ENCODE results near the gene GASK1A. TPM values are rescaled to one million over a fixed set of nuclear protein-coding genes. Genes with fewer than 3 reads are reported as not detected.

The GASK1A gene
- total RNA-seq, 1 experiment from 2014 or later, result not detected

DNA sequence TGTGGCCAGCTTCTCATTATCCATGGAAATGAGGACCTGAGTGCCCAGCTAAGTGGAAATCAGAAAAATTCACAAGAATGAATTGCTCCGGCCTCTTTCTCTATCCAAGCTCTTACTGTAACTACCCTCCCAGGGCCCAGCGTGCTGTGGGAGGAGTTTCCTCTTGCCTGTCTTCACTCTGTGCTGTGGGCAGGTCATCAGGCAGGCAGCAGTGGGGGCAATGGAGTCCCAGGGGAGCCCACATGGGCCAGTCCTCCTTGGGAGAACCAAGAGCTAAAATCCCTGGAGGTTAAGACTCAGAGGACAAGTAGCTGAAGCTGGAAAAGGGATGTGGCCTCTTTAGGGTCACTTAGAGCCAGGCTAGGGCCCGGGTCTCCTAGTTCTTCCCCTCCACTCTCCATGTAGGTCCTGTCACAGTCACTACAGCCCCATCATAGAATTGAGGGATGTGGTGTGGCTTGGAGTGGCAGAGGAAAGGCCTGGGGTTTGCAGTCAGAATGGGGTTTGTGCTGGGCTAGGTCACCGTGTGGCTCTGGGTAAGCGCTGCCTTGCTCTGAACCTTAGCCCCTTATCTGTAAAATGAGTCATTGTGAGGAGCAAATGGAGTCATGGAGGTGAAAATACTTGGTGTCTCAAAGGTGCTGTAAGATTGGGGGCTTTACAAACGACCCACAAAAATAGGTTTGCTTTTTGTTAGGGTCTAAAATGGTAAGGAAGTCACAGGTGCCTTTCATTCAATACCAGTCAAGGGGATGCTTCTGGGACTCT lies 3.7 kb downstream of the GASK1A start:
- no peak for DNase-seq (ENCODE audit: low spot score)

DNA sequence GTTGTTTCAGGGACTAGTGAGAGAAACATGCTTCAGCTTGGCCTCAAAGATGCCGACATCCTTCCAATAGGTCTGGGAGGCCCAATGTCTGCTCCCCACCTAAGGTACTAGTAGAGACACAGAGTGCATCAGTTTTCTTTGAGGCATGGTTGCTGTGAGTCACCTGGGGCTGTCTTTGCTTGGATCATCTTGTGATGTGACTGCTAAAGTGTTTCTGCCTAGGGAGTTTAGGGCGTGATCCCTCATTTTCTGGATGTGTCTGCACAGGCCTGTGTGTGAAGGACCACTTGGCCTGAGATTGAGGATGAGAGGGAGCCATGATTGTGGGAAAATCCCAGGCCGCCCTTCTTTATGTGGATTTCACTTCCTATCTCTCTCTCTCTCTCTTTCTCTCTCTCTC lies 4.8 kb downstream of the GASK1A start:
- no peak for DNase-seq (ENCODE audit: low spot score)

DNA sequence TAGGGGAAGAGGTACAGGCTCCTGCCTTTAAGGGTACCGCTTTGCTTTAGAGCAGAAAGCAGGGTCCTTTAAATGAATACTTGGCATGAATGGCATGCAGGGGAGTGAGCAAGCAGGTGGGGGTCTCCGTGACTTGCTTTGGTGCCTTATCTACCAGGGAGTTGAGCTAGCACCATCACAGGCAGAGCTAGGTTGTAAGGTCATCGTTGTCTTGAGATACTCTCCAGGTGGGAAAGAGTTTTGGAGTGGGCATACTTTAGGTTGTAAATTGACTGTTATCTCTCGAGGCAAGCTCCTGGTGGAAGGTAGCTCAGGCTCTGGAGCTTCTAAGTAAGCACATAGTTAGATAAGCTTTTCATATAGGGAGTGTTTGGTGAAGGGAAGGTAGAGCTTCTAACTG lies 5.6 kb downstream of the GASK1A start:
- DNase-seq (ENCODE audit: low spot score), result no peak

DNA sequence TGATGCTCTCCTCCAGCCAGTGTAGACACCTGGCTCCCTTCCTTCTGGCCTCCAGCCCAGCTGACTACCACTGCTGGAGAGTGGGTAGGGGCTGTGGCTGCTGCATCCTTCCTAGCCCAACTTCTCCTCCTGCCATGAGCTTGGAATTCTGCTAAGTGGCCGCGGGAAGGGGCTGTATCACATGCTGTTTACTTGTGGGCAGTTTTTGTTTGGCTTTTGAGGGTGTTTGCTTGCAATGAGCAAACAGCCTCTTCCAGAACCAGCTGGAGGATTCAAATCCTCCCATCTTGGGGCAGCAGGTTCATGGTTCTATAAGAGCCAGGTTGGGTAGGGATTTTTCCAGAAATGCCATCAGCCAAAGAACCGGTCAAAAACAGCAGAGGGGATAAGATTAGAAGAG lies 9.0 kb downstream of the GASK1A start:
- no peak for DNase-seq (ENCODE audit: low spot score)

DNA sequence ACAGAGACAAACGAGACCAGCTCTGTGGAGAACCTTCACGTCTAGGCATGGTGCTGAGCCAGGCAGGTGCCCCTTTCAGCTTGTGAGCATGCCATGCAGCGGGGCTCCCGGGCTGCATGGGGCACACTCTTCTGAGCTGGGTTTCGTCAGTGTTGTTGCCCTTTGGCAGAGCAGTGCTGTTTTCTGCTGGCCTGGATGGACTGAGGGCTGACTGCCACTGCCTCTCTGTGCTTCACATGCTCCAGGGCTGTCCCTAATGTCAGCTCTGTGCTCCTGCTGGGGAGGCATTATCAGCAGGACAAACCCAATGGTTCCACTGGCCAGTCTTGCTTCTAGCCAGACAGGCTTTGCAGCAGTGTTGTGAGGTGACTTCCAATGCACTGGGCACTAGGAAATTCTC lies 9.5 kb downstream of the GASK1A start:
- DNase-seq (ENCODE audit: low spot score), result no peak

DNA sequence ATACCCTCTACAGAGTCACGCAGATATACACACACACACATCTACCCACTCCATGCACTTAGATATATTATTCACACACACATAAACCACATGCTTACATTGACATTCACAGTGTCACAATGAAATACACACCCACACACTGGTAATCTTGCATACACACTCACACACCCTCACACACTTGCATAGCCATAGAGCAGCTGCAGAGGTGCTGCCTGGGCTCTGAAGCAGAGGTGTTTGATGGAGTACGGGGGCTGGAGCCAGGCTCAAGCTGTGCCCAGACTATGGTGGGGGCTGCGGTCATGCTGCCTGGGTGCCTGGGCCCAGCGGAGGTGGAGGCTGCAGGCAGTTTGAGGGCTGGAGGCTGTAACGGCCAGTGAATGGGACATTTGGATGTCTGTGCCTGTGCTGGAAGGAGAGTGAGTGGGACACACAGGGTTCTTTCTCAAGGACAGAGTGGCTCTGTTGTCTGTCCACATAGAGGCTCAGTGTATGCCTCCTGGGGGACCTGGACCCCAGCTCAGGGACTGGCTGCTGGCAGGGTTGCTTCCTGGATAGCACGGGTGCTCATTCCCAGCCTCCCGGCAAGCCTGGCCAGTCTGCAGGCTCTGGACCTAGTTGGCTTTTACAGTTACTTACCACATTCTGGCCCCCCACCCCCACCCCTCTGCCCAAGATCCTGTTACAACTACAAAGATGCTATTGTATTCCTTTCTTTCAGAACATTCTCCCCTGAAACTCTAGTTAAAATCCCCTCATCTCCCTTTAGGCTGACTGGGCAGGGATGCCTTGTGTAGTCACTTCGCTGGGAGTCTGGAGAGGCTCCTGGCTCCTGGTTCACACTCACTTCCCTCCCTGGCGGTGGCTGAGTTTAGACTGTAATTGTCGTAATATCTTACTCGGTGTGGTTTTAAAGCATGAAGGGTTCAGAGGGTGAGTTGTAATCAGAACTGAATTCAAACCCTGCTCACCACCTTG lies 12.5 kb downstream of the GASK1A start:
- no peak for DNase-seq (ENCODE audit: low spot score)

DNA sequence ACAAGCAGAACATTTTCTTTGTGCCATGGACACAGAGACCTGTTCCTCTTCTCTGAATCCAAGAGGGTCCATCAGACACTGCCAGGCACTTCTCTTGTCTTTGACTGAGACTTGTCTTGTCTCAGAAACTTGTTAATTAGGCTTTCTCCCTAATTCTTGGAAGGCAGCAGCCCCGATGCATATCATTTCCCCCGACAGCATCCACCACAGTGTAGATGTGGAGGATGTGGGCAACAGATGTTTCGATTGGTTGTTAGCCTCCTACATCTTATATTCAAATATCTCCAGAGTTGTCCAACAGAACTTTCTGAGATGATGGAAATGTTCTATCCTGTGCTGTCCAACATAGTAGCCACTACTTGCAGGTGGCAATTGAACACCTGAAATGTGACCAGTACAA lies 15.5 kb downstream of the GASK1A start:
- DNase-seq (ENCODE audit: low spot score), result no peak

DNA sequence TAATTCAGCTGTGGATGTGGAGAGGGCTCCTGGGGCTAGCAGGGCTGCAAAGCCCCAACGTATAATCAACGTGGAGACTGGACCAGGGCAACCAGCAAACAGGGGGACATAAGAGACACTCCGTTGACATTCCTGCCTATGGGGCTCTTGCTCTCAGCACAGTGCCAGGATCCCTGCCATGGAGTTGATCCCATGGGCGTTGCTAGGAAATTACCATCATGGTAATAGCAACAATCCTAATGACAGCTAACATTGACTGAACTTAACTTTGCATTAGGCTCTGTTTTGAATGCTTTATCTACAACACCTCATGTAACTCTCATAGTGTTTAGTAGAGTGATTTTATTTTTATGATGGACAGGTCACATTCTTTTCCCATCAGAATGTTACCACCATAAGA lies 16.9 kb downstream of the GASK1A start:
- no peak for DNase-seq (ENCODE audit: low spot score)

DNA sequence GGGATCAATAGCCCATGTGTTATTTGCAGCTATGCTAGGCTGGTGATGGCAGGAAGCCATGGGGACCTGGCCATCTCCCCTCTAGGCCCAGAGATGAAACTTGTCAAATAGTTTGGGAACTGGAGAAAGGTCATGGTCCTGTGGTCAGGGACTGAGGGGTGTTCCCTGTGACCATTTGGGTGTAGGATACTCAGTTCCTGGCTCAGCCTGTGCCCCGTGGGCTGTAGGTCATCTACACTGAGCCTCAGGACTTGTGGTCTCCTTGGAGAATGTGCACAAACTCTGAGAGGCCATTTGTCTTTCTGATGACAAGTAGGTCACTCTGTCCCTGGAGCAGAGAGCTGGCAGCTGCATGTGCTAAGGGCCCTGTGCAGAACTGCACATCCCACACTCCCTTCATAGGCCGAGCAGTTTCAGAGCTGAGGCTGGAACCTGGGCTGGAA lies 17.5 kb downstream of the GASK1A start:
- DNase-seq (ENCODE audit: low spot score), result no peak

DNA sequence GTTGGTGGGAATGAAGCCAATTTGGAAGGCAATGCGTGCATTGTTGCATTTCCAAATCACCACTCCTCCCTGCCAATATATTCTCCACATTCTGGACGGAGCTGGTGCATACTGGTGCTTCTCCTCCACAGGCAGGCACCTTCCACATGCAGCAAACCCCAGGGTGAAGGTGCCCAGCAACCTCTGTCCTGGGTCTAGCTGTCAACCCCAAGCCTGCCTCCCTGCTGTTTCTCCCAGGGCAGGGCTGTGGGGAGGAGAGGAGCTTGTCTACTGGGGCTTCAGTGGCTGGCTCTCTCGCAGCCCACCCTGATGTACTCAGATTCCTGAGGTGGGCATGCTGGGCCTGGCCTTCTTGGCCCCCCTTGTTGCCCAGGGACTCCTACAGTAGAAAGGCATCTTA lies 20.1 kb downstream of the GASK1A start:
- no peak for DNase-seq (ENCODE audit: low spot score)

DNA sequence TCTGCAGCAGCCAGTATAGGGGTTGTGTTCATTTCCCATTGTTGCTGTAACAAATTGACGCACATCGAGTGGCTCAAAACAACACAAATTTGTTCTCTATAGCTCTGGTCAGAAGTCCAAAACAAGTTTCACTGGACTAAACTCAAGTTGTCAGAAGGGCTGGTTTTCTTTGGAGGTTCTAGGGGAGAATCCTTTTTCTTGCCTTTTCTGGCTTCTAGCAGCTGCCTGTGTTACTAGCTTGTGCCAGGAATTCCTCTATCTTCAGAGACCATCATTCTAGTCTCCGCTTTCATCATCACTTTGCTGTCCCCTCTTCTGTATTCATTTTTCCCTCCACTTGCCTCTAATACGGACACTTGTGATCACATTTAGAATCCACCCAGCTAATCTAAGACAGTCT lies 20.5 kb downstream of the GASK1A start:
- DNase-seq (ENCODE audit: low spot score), result no peak

DNA sequence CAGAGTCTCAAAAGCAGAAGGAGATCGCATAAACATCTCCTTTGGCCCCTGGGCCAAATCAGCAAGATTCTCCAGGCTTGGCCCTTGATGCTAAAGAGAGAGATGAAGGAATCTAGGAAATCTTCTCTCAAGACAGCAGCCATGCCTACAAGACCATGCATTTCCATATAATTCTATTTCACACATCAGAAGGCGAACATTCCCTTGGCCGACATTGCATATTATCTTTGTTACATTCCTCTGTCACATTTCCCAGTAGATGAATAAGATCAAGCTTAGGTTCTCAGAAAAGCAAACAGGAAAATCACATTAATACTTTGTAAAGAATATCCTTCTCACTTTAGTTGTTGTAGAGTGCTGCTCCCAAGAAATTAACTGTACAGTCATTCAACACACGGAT lies 21.3 kb downstream of the GASK1A start:
- no peak for DNase-seq (ENCODE audit: low spot score)

DNA sequence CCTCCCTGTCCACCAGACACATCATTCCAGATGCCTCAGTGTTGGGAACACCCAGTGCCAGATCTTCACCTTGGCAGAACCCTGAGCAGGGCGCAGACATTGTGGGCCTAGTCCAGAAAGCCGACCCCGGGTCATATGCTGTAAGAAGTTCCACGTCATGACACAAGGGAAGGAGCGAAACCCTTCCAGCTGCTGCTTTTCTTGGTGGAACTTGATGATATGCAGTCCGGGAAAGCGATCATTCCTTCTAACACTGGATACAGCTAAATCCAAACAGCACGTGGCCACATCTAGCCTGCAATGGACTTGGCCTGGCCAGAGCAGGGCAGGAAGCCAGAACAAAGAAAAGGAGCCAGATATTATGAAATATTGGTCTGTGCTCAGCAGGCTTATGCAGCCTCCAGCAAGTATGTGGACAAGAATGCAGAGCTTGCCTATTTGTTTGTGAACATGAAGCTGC lies 22.0 kb downstream of the GASK1A start:
- no peak for DNase-seq (ENCODE audit: low spot score)

DNA sequence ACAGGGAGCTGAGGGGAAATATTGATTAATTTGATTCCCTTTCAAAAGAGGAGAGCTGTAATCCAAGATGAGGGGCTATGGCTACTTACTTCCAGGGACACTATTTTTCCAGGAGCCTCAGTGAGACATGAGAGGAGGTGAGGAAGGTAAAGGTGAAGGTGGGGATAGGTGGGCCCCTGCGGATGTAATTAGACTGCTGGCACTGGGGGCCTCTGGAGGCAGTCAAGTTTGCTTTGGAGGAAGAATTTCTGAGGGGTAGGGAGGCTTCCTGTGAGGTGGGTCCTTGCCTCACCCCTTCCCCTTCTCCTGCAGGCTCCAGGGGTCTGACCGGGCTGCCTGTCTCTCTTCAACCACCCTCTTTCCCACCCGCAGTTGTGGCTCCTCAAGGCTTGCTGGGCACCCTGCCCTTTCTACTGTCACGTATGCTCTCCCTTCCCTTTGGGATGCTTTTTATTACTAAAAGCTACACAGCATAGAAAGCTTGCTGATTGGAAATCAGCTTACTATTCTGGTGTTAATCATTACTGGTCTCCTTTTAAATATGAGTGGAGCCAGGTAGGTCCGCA lies 22.5 kb downstream of the GASK1A start:
- DNase-seq (ENCODE audit: low spot score), result no peak

DNA sequence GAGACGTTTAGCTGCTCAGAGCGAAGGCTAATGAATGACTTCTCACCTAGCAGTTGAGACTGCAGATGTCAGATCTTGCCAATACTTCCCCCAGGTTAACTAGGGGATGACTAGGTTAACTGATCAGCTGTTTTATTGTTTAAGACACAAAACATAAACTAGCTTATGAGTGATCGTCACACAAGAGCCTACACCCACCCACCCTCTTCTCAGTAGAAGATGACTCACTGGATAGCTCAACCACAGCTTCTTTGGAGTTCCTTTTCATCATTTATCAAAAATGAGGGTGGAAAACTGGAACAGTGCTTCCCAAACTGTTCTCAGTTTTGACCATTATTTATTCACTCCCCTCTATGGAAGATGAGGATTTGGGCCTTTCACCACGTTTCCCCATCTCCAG lies 25.2 kb downstream of the GASK1A start:
- no peak for DNase-seq (ENCODE audit: low spot score)

DNA sequence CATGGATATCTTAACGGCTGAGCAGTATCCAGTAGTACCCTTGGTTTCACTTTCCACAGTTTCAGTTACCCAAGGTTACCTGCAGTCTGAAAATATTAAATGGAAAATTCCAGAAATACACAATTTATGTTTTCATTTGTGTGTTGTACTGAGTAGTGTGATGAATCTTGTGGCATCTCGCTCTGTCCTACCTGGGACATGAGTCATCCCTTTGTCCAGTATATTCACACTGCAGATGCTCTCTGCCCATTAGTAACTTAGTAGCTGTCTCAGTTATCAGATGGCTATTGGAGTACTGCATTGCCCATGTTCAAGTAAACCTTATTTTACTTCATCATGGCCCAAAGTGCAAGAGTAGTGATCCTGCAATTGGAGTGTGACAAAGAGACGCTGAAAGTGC lies 26.1 kb downstream of the GASK1A start:
- DNase-seq (ENCODE audit: low spot score), result no peak

DNA sequence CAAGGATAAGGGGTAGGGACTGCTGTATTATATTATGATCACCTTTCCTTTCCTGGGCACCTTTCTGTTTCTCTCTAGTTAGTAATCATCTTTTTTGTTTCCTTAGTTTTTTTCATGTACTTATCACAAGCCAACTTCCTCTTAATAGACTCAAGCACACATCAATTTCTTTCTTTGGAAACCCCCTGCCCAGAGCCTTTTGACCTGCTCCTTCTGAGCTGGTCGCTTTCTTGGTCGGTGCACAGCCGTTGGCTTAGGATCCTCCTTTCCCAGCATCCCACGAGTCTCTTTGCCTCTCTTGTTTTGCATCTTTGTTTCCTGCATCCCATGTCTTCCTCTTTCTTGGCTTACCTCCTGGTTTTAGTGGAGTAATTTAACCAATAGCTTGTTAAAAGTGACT lies 26.9 kb downstream of the GASK1A start:
- no peak for DNase-seq (ENCODE audit: low spot score)

DNA sequence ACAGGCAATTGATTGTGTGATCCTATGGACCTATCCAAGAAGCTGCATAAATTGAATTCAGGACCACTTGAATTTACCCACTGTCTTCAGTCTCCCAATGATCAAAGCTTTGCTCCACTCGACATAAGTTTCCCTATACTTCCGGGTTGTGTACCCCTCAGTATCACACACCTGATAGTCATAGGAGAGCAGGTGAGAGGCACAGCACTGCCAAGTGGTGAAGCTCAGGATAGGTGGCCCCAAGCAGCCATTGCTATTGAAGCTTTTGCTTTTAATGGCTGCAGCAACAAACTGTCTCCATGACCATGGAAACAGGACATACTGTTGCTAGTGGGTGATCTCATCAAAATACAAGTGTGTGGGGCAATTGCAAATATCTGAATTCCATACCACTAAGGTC lies 27.7 kb downstream of the GASK1A start:
- no peak for DNase-seq (ENCODE audit: low spot score)

DNA sequence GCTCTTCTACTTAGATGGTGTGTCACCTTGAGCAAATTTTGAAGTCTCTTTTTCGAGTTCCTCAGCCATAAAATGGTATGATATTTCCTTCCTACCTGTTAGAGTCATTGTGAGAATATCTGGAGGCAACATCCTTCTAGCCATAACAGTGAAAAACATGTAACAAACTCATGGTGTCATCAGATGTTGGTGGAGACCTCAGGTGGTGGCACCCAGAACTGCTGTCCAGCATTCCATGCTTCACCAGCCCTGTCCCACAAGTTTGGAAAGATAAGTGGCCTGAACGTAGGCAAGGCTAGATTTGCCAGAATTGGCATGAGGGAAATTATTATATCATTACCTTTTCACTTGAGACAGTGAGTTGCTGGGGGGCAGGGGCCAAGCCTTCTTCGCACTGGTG lies 30.4 kb downstream of the GASK1A start:
- DNase-seq (ENCODE audit: low spot score), result no peak

DNA sequence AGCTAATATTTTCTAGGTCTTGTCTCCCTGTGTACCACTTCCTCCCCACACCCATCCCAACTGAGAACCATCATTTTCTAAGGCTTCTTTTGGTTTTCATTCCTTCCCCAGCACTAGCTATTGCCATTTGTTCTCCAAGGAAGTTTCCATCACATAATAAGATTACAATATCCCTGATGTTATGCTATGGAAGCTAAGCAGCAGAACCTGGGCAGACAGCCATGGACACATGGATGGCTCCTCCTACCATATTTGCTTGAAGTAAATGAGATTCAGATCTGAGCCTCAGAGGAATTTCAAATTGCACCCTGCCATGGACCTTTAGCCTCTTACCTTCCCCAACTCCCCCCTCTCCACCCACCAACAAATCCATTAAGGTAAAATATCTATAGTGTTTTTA lies 31.5 kb downstream of the GASK1A start:
- no peak for DNase-seq (ENCODE audit: low spot score)

DNA sequence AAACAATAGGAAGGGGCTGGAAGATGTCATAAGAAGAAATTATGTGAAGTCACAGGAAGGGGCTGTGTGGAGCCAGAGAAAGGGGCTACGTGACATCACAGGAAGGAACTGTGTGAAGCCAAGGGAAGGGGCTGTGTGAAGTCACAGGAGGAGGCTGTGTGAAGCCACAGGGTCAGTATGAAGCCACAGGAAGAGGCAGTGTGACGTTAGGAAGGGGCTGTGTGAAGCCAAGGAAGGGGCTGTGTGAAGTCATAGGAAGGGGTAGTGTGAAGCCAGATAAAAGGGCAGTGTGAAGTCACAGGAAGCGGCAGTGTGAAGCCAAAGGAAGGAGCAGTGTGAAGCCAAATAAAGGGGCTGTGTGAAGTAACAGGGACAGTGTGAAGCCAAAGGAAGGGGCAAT lies 32.5 kb downstream of the GASK1A start:
- DNase-seq (ENCODE audit: low spot score), result no peak

DNA sequence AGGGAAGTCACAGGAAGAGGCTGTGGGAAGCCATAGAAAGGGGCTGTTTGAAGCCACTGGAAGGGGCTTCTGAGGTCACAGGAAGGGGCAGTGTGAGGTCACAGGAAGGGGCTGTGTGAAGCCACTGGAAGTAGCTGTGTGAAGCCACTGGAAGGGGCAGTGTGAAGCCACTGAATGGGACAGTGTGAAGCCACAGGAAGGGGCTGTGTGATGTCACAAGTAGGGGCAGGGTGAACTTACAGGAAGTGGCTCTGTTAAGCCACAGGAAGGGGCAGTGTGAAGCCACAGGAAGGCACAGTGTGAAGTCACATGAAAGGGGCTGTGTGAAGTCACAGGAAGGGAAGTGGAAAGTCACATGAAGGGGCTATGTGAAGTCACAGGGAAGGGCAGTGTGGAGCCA lies 33.1 kb downstream of the GASK1A start:
- no peak for DNase-seq (ENCODE audit: low spot score)

DNA sequence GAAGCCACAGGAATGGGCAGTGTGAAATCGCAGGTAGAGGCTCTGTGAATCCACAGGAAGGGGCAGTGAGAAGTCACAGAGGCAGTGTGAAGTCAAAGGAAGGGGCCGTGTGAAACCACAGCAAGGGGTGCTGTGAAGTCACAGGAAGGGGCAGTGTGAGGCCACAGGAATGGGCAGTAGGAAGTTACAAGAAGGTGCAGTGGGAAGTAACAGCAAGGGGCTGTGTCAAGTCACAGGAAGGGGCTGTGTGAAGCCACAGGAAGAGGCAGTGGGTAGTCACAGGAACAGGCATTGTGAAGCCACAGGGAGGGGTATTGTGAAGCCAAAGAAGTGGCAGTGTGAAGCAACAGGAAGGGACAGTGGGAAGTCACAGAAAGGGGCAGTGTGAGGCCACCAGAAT lies 34.1 kb downstream of the GASK1A start:
- DNase-seq (ENCODE audit: low spot score), result no peak

All from A172 (cell line).